Activated naive CD4-positive, alpha-beta T cell treated with anti-CD3 and anti-CD28 coated beads for 36 hours (primary cell): Measurements from ENCODE around the gene DCTN5. TPM values are rescaled to one million over a fixed set of nuclear protein-coding genes. Genes with fewer than 3 reads are reported as not detected.

Experiments
- CTCF ChIA-PET: fragments of 350-600 bp; sonication (Branson Sonifier 250); formaldehyde crosslinking; loops from one replicate; lab custom pipeline; 2021; ENCODE audit warnings: antibody characterized with exemption; lab: Charles Lee
- DNase-seq: peaks from one replicate; pipeline ENCODE4 v3.0.0-alpha.2; 2020
- H3K27ac Mint-ChIP-seq: one replicate; pipeline ENCODE4 v1.8.0; 2021; ENCODE audit warnings: mild to moderate bottlenecking, mixed read lengths
- H3K27me3 Mint-ChIP-seq: one replicate; pipeline ENCODE4 v1.8.0; 2021; ENCODE audit warnings: low read depth, mixed read lengths
- H3K36me3 Mint-ChIP-seq: one replicate; pipeline ENCODE4 v1.8.0; 2021; ENCODE audit warnings: low read depth, mixed read lengths
- H3K4me1 Mint-ChIP-seq: one replicate; pipeline ENCODE4 v1.8.0; 2021; ENCODE audit warnings: low read depth, mixed read lengths
- H3K4me3 Mint-ChIP-seq: one replicate; pipeline ENCODE4 v1.8.0; 2021; ENCODE audit warnings: mild to moderate bottlenecking, moderate library complexity, mixed read lengths
- H3K9me3 Mint-ChIP-seq: one replicate; pipeline ENCODE4 v1.8.0; 2021; ENCODE audit warnings: mixed read lengths
- intact Hi-C: fragments of 100-400 bp; cut with micrococcal nuclease; formaldehyde crosslinking; loops from one replicate; pipeline ENCODE4 v1.15.1; 2023
- total RNA-seq, 2 experiments: library from RNA; stranded (reverse); gene quantifications; one replicate each; pipeline ENCODE4 v1.2.3, GENCODE V29; 2021

The DCTN5 gene
- total RNA-seq, 2 experiments from 2014 or later, result 57.5 to 60.7 TPM

- no peaks in the 10 kb centered on the region for H3K9me3 Mint-ChIP-seq
- peaks cover 16% of the 10 kb centered on the region for H3K4me1 Mint-ChIP-seq
- CTCF ChIA-PET, result interaction anchor here (1.3 kb wide), 1 partner anchor 11 kb away, joined by 4 read pairs; the partner anchor contains the start of gene PLK1
- intact Hi-C loops, result no loop called here
- DNase-seq, result no peak
- H3K4me3 Mint-ChIP-seq, result no peak overlapping the region
- no peak overlapping the region for H3K27ac Mint-ChIP-seq
- H3K27me3 Mint-ChIP-seq, result no peaks in the 10 kb centered on the region
- H3K36me3 Mint-ChIP-seq, result peaks cover 50% of the 10 kb centered on the region
Measured at GRCh38 chr16:23668225-23668624, 27.0 kb downstream of the DCTN5 start.

- CTCF ChIA-PET, result interaction anchor here (1.3 kb wide), 1 partner anchor 9 kb away, joined by 3 read pairs; the partner anchor contains the start of gene PLK1
- H3K9me3 Mint-ChIP-seq, result no peaks in the 10 kb centered on the region
- H3K27ac Mint-ChIP-seq, result no peak overlapping the region
- peaks cover 52% of the 10 kb centered on the region for H3K36me3 Mint-ChIP-seq
- intact Hi-C loops, result no loop called here
- peaks cover 16% of the 10 kb centered on the region for H3K4me1 Mint-ChIP-seq
- no peak overlapping the region for H3K4me3 Mint-ChIP-seq
- DNase-seq, result no peak
- no peaks in the 10 kb centered on the region for H3K27me3 Mint-ChIP-seq
Measured at GRCh38 chr16:23668873-23669272, 27.6 kb downstream of the DCTN5 start.

GRCh38 chr16:23670137-23670776 is 29.0 kb downstream of the DCTN5 start:
- Mint-ChIP-seq H3K36me3 (peaks cover 49% of the 10 kb centered on the region), H3K27ac (peak overlapping the region; percentile 13)
- CTCF ChIA-PET, result interaction anchor here (1.1 to 1.3 kb wide), 2 partner anchors 8 to 15 kb away, joined by 3 read pairs; partner anchors contain the start of gene PLK1

GRCh38 chr16:23673971-23674614 is 32.8 kb downstream of the DCTN5 start:
- no peaks in the 10 kb centered on the region for H3K9me3 Mint-ChIP-seq
- no peak overlapping the region for H3K27ac Mint-ChIP-seq
- no peak for DNase-seq
- H3K4me3 Mint-ChIP-seq, result no peak overlapping the region
- no peaks in the 10 kb centered on the region for H3K27me3 Mint-ChIP-seq
- H3K36me3 Mint-ChIP-seq, result peaks cover 34% of the 10 kb centered on the region
- intact Hi-C loops, result no loop called here
- peaks cover 23% of the 10 kb centered on the region for H3K4me1 Mint-ChIP-seq
- CTCF ChIA-PET, result no interaction called here

More at GRCh38 chr16:23670137-23670776, 29.0 kb downstream of the DCTN5 start:
- Mint-ChIP-seq H3K27me3 (no peaks in the 10 kb centered on the region), H3K4me3 (no peak overlapping the region), H3K9me3 (no peaks in the 10 kb centered on the region), H3K4me1 (peaks cover 16% of the 10 kb centered on the region)
- intact Hi-C loops, result loop anchor here (1.0 kb wide), 4 partner anchors 29 to 172 kb away; partner anchors contain the start of genes DCTN5, EARS2, PALB2 and UBFD1
- DNase-seq, result peak; percentile 82

- intact Hi-C loops, result loop anchor here (5.0 kb wide), 1 partner anchor 125 kb away; no protein-coding TSS in a partner anchor
- CTCF ChIA-PET, result interaction anchor here (0.6 to 2.0 kb wide), 6 partner anchors 15 to 526 kb away, joined by 3 to 8 read pairs (median 4); partner anchors contain the start of gene NDUFAB1
- peaks cover 34% of the 10 kb centered on the region for H3K36me3 Mint-ChIP-seq
- no peak overlapping the region for H3K4me3 Mint-ChIP-seq
- H3K27me3 Mint-ChIP-seq, result peaks cover 3% of the 10 kb centered on the region
- H3K4me1 Mint-ChIP-seq, result peaks cover 16% of the 10 kb centered on the region
- no peaks in the 10 kb centered on the region for H3K9me3 Mint-ChIP-seq
- no peak overlapping the region for H3K27ac Mint-ChIP-seq
- no peak for DNase-seq
Measured at GRCh38 chr16:23676924-23677480, 35.7 kb downstream of the DCTN5 start.

GRCh38 chr16:23678430-23679273 is 37.4 kb downstream of the DCTN5 start, which contains the start of gene PLK1:
TSS of gene PLK1 (plus strand) at chr16:23678889. CDS start at chr16:23678933, 44 bp downstream.
- CTCF ChIA-PET, result interaction anchor here (0.6 to 2.0 kb wide), 6 partner anchors 9 to 282 kb away, joined by 3 to 7 read pairs (median 4); partner anchors contain the start of gene NDUFAB1
- H3K4me1 Mint-ChIP-seq, result peaks cover 16% of the 10 kb centered on the region
- intact Hi-C loops, result loop anchor here (1.0 to 5.0 kb wide), 3 partner anchors 37 to 336 kb away; partner anchors contain the start of genes DCTN5 and PALB2

GRCh38 chr16:23679274-23679985 is 38.2 kb downstream of the DCTN5 start:
- intact Hi-C loops, result loop anchor here (5.0 kb wide), 1 partner anchor 123 kb away; no protein-coding TSS in a partner anchor
- peak; percentile 50 for DNase-seq

More at GRCh38 chr16:23678430-23679273, 37.4 kb downstream of the DCTN5 start, which contains the start of gene PLK1:
- H3K27ac Mint-ChIP-seq, result peak within 1 kb of the TSS; percentile 30
- peak within 1 kb of the TSS; percentile 89 for H3K4me3 Mint-ChIP-seq
- peaks cover 3% of the 10 kb centered on the region for H3K27me3 Mint-ChIP-seq
- H3K36me3 Mint-ChIP-seq, result peaks cover 36% of the 10 kb centered on the region
- DNase-seq, result peak; percentile 90
- no peaks in the 10 kb centered on the region for H3K9me3 Mint-ChIP-seq

GRCh38 chr16:23679986-23680336 is 38.7 kb downstream of the DCTN5 start:
- Mint-ChIP-seq H3K27me3 (peaks cover 3% of the 10 kb centered on the region), H3K9me3 (no peaks in the 10 kb centered on the region), H3K4me3 (peak overlapping the region; percentile 89), H3K36me3 (peaks cover 45% of the 10 kb centered on the region), H3K27ac (no peak overlapping the region), H3K4me1 (peaks cover 16% of the 10 kb centered on the region)
- CTCF ChIA-PET, result interaction anchor here (1.3 kb wide), 1 partner anchor 21 kb away, joined by 3 read pairs; no protein-coding TSS in a partner anchor
- no peak for DNase-seq
- intact Hi-C loops, result loop anchor here (5.0 kb wide), 1 partner anchor 122 kb away; no protein-coding TSS in a partner anchor

More at GRCh38 chr16:23679274-23679985, 38.2 kb downstream of the DCTN5 start:
- H3K27me3 Mint-ChIP-seq, result peaks cover 3% of the 10 kb centered on the region
- H3K4me3 Mint-ChIP-seq, result peak overlapping the region; percentile 89
- CTCF ChIA-PET, result interaction anchor here (1.2 to 1.3 kb wide), 2 partner anchors 11 to 22 kb away, joined by 3 to 4 read pairs; no protein-coding TSS in a partner anchor
- peaks cover 42% of the 10 kb centered on the region for H3K36me3 Mint-ChIP-seq
- no peaks in the 10 kb centered on the region for H3K9me3 Mint-ChIP-seq
- H3K27ac Mint-ChIP-seq, result peak overlapping the region; percentile 24
- H3K4me1 Mint-ChIP-seq, result peaks cover 16% of the 10 kb centered on the region

GRCh38 chr16:23682181-23682580 is 40.9 kb downstream of the DCTN5 start:
- intact Hi-C loops, result no loop called here
- no peak overlapping the region for H3K4me3 Mint-ChIP-seq
- peaks cover 3% of the 10 kb centered on the region for H3K27me3 Mint-ChIP-seq
- no peaks in the 10 kb centered on the region for H3K9me3 Mint-ChIP-seq
- no peak for DNase-seq
- H3K4me1 Mint-ChIP-seq, result peaks cover 16% of the 10 kb centered on the region
- H3K36me3 Mint-ChIP-seq, result peaks cover 56% of the 10 kb centered on the region
- H3K27ac Mint-ChIP-seq, result no peak overlapping the region
- CTCF ChIA-PET, result no interaction called here

- peaks cover 66% of the 10 kb centered on the region for H3K36me3 Mint-ChIP-seq
- H3K4me1 Mint-ChIP-seq, result peaks cover 10% of the 10 kb centered on the region
- H3K27ac Mint-ChIP-seq, result no peak overlapping the region
- H3K27me3 Mint-ChIP-seq, result peaks cover 3% of the 10 kb centered on the region
- no peak overlapping the region for H3K4me3 Mint-ChIP-seq
- CTCF ChIA-PET, result no interaction called here
- no peaks in the 10 kb centered on the region for H3K9me3 Mint-ChIP-seq
- no peak for DNase-seq
- intact Hi-C loops, result no loop called here
Measured at GRCh38 chr16:23683487-23683886, 42.2 kb downstream of the DCTN5 start.
